ENCODE measurements around the gene PRKCG.
A peak's percentile ranks its signal among the peaks of the same experiment; 100 is the strongest.

Gene PRKCG

GRCh38 chr19:53898636-53899341 lies 16.8 kb downstream of the PRKCG start:
- no peak for DNase-seq (ENCODE audit: low read depth in 2 of 2)

- DNase-seq (ENCODE audit: low read depth in 2 of 2) = no peak
Measured at GRCh38 chr19:53900191-53900860, 18.3 kb downstream of the PRKCG start.

GRCh38 chr19:53903055-53903680 lies 21.2 kb downstream of the PRKCG start:
- DNase-seq (ENCODE audit: low read depth in 2 of 2) = peak in 1 of 2 donors; percentile 32

GRCh38 chr19:53904909-53905308 lies 22.9 kb downstream of the PRKCG start:
- DNase-seq (ENCODE audit: low read depth in 2 of 2) = no peak

- DNase-seq (ENCODE audit: low read depth in 2 of 2) = no peak
Measured at GRCh38 chr19:53905787-53906186, 23.8 kb downstream of the PRKCG start.

GRCh38 chr19:53906211-53907192 lies 24.5 kb downstream of the PRKCG start:
- DNase-seq (ENCODE audit: low read depth in 2 of 2) = peak; percentile 61 to 68

GRCh38 chr19:53907193-53907581 lies 25.2 kb downstream of the PRKCG start:
- no peak for DNase-seq (ENCODE audit: low read depth in 2 of 2)

GRCh38 chr19:53907690-53908089 lies 25.7 kb downstream of the PRKCG start:
- no peak for DNase-seq (ENCODE audit: low read depth in 2 of 2)

- peak; percentile 19 to 45 for DNase-seq (ENCODE audit: low read depth in 2 of 2)
Measured at GRCh38 chr19:53908106-53908934, 26.3 kb downstream of the PRKCG start.

GRCh38 chr19:53908935-53909415 lies 27.0 kb downstream of the PRKCG start, which contains the start of gene CACNG7:
Gene CACNG7 (plus strand): TSS chr19:53909278. CDS start chr19:53912832, 3,554 bp downstream.
- no peak for DNase-seq (ENCODE audit: low read depth in 2 of 2)

- no peak for DNase-seq (ENCODE audit: low read depth in 2 of 2)
Measured at GRCh38 chr19:53909471-53910169, 27.6 kb downstream of the PRKCG start.

GRCh38 chr19:53910170-53910518 lies 28.1 kb downstream of the PRKCG start:
- no peak for DNase-seq (ENCODE audit: low read depth in 2 of 2)

- DNase-seq (ENCODE audit: low read depth in 2 of 2) = no peak
Measured at GRCh38 chr19:53912653-53913052, 30.7 kb downstream of the PRKCG start.

GRCh38 chr19:53915000-53915399 lies 33.0 kb downstream of the PRKCG start:
- DNase-seq (ENCODE audit: low read depth in 2 of 2) = no peak

GRCh38 chr19:53916004-53916403 lies 34.0 kb downstream of the PRKCG start:
- DNase-seq (ENCODE audit: low read depth in 2 of 2) = no peak

GRCh38 chr19:53917356-53917755 lies 35.4 kb downstream of the PRKCG start:
- no peak for DNase-seq (ENCODE audit: low read depth in 2 of 2)

- peak; percentile 3 to 21 for DNase-seq (ENCODE audit: low read depth in 2 of 2)
Measured at GRCh38 chr19:53927739-53928138, 45.7 kb downstream of the PRKCG start.

GRCh38 chr19:53936029-53936428 lies 54.0 kb downstream of the PRKCG start:
- DNase-seq (ENCODE audit: low read depth in 2 of 2) = no peak

- no peak for DNase-seq (ENCODE audit: low read depth in 2 of 2)
Measured at GRCh38 chr19:53942001-53942786, 60.2 kb downstream of the PRKCG start.
